ENCODE measurements around the gene ANGEL2.
"Not testable (repeated sequence)": the region's sequence is repeated elsewhere in the genome, so short reads cannot be mapped to it uniquely, and the experiment has no call there.

ANGEL2 gene

GRCh38 chr1:213045321-213046226 lies 29.9 kb upstream of the ANGEL2 start:
- peak; percentile 56 to 77 for DNase-seq
- peak; percentile 33 for TF ChIP-seq POLR2A (IDR thresholded peaks at IDR 0.05; ENCODE audit: low read length)

- DNase-seq, result no peak
- TF ChIP-seq POLR2A (IDR thresholded peaks at IDR 0.05; ENCODE audit: low read length) (no peak), GATA1 (IDR thresholded peaks at IDR 0.05; ENCODE audit: low read depth, low read length) (no peak)
Observed at GRCh38 chr1:213041443-213041842, 25.8 kb upstream of the ANGEL2 start.

- no peak for DNase-seq
- TF ChIP-seq POLR2A (IDR thresholded peaks at IDR 0.05; ENCODE audit: low read length), result no peak
- TF ChIP-seq GATA1 (IDR thresholded peaks at IDR 0.05; ENCODE audit: low read depth, low read length), result no peak
Observed at GRCh38 chr1:213035573-213035972, 19.9 kb upstream of the ANGEL2 start.

GRCh38 chr1:213034713-213035112 lies 19.0 kb upstream of the ANGEL2 start:
- no peak for DNase-seq
- TF ChIP-seq GATA1 (IDR thresholded peaks at IDR 0.05; ENCODE audit: low read depth, low read length) (no peak), POLR2A (IDR thresholded peaks at IDR 0.05; ENCODE audit: low read length) (no peak)

- TF ChIP-seq POLR2A (IDR thresholded peaks at IDR 0.05; ENCODE audit: low read length) (no peak), GATA1 (IDR thresholded peaks at IDR 0.05; ENCODE audit: low read depth, low read length) (no peak)
- DNase-seq, result peak in 1 of 2 experiments; percentile 5
Observed at GRCh38 chr1:213032651-213033050, 17.0 kb upstream of the ANGEL2 start.

GRCh38 chr1:213027024-213027423 lies 11.4 kb upstream of the ANGEL2 start:
- not testable (repeated sequence) for DNase-seq

GRCh38 chr1:213020016-213020415 lies 4.3 kb upstream of the ANGEL2 start:
- DNase-seq, result no peak

GRCh38 chr1:213019450-213019849 lies 3.8 kb upstream of the ANGEL2 start:
- TF ChIP-seq POLR2A (IDR thresholded peaks at IDR 0.05; ENCODE audit: low read length), result no peak
- TF ChIP-seq GATA1 (IDR thresholded peaks at IDR 0.05; ENCODE audit: low read depth, low read length), result no peak
- DNase-seq, result no peak

More at GRCh38 chr1:213020016-213020415, 4.3 kb upstream of the ANGEL2 start:
- TF ChIP-seq GATA1 (IDR thresholded peaks at IDR 0.05; ENCODE audit: low read depth, low read length) (no peak), POLR2A (IDR thresholded peaks at IDR 0.05; ENCODE audit: low read length) (no peak)

- peak; percentile 22 to 30 for DNase-seq
- TF ChIP-seq GATA1 (IDR thresholded peaks at IDR 0.05; ENCODE audit: low read depth, low read length) (no peak), POLR2A (IDR thresholded peaks at IDR 0.05; ENCODE audit: low read length) (no peak)
Observed at GRCh38 chr1:213017447-213018273, 2.0 kb upstream of the ANGEL2 start.

GRCh38 chr1:213014642-213015041 lies 1.0 kb downstream of the ANGEL2 start:
- DNase-seq, result peak; percentile 38 to 59
- TF ChIP-seq POLR2A (IDR thresholded peaks at IDR 0.05; ENCODE audit: low read length), result no peak
- TF ChIP-seq GATA1 (IDR thresholded peaks at IDR 0.05; ENCODE audit: low read depth, low read length), result no peak

GRCh38 chr1:213008564-213008963 lies 7.1 kb downstream of the ANGEL2 start:
- no peak for DNase-seq
- TF ChIP-seq POLR2A (IDR thresholded peaks at IDR 0.05; ENCODE audit: low read length), result no peak
- no peak for TF ChIP-seq GATA1 (IDR thresholded peaks at IDR 0.05; ENCODE audit: low read depth, low read length)

GRCh38 chr1:213003256-213003655 lies 12.4 kb downstream of the ANGEL2 start:
- no peak for DNase-seq
- TF ChIP-seq POLR2A (IDR thresholded peaks at IDR 0.05; ENCODE audit: low read length) (no peak), GATA1 (IDR thresholded peaks at IDR 0.05; ENCODE audit: low read depth, low read length) (no peak)

GRCh38 chr1:212994926-212995325 lies 20.7 kb downstream of the ANGEL2 start:
- TF ChIP-seq POLR2A (IDR thresholded peaks at IDR 0.05; ENCODE audit: low read length), result no peak
- no peak for TF ChIP-seq GATA1 (IDR thresholded peaks at IDR 0.05; ENCODE audit: low read depth, low read length)
- no peak for DNase-seq

GRCh38 chr1:212993960-212994359 lies 21.7 kb downstream of the ANGEL2 start:
- not testable (repeated sequence) for DNase-seq

GRCh38 chr1:212990276-212990675 lies 25.4 kb downstream of the ANGEL2 start:
- TF ChIP-seq POLR2A (IDR thresholded peaks at IDR 0.05; ENCODE audit: low read length), result no peak
- no peak for TF ChIP-seq GATA1 (IDR thresholded peaks at IDR 0.05; ENCODE audit: low read depth, low read length)
- peak; percentile 14 to 44 for DNase-seq
